ENCODE results near the gene PLCH1.

The PLCH1 gene

GRCh38 chr3:155491696-155492095, 253.2 kb downstream of the PLCH1 start:
- no peak for TF ChIP-seq CTCF (IDR thresholded peaks at IDR 0.05)

GRCh38 chr3:155488671-155489070, 256.2 kb downstream of the PLCH1 start:
- TF ChIP-seq CTCF (IDR thresholded peaks at IDR 0.05) = no peak

GRCh38 chr3:155485897-155486296, 259.0 kb downstream of the PLCH1 start:
- no peak for TF ChIP-seq CTCF (IDR thresholded peaks at IDR 0.05)

GRCh38 chr3:155481591-155481990, 263.3 kb downstream of the PLCH1 start:
- TF ChIP-seq CTCF (IDR thresholded peaks at IDR 0.05) = no peak

- no peak for TF ChIP-seq CTCF (IDR thresholded peaks at IDR 0.05)
Measured at GRCh38 chr3:155481089-155481488, 263.8 kb downstream of the PLCH1 start.

GRCh38 chr3:155465664-155466063, 279.2 kb downstream of the PLCH1 start:
- TF ChIP-seq CTCF (IDR thresholded peaks at IDR 0.05) = no peak

- no peak for TF ChIP-seq CTCF (IDR thresholded peaks at IDR 0.05)
Measured at GRCh38 chr3:155462672-155463071, 282.2 kb downstream of the PLCH1 start.

GRCh38 chr3:155457591-155457990, 287.3 kb downstream of the PLCH1 start:
- TF ChIP-seq CTCF (IDR thresholded peaks at IDR 0.05) = no peak

All from LNCAP (cell line).